ENCODE data around the gene TBCE. TPM values are rescaled to one million over a fixed set of nuclear protein-coding genes. Genes with fewer than 3 reads are reported as not detected.
"Not testable (repeated sequence)": the region's sequence is repeated elsewhere in the genome, so short reads cannot be mapped to it uniquely, and the experiment has no call there.

TBCE gene
- polyA plus RNA-seq, 3 donors, result 15.4 to 19.4 (median 17.6) TPM

DNA sequence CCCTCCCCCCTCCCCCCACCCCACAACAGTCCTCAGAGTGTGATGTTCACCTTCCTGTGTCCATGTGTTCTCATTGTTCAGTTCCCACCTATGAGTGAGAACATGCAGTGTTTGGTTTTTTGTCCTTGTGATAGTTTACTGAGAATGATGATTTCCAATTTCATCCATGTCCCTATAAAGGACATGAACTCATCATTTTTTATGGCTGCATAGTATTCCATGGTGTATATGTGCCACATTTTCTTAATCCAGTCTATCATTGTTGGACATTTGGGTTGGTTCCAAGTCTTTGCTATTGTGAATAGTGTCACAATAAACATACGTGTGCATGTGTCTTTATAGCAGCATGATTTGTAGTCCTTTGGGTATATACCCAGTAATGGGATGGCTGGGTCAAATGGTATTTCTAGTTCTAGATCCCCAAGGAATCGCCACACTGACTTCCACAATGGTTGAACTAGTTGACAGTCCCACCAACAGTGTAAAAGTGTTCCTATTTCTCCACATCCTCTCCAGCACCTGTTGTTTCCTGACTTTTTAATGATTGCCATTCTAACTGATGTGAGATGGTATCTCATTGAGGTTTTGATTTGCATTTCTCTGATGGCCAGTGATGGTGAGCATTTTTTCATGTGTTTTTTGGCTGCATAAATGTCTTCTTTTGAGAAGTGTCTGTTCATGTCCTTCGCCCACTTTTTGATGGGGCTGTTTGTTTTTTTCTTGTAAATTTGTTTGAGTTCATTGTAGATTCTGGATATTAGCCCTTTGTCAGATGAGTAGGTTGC lies 14.9 kb downstream of the TBCE start:
- H3K27me3 ChIP-seq (ENCODE audit: control insufficient read depth in 2 of 2, insufficient read depth in 2 of 2, low read length in 2 of 2); H3K4me3 ChIP-seq (replicated peaks in 1 of 3; ENCODE audit: low read depth in 2 of 3, low read length in 3 of 3); H3K4me1 ChIP-seq (ENCODE audit: control insufficient read depth in 1 of 2, insufficient read depth in 2 of 2, low read length in 2 of 2); DNase-seq; H3K27ac ChIP-seq (ENCODE audit: low read depth in 1 of 2, low read length in 2 of 2); H3K79me2 ChIP-seq (ENCODE audit: insufficient read depth, low read length); H3K4me3 Mint-ChIP-seq; intact Hi-C loops (cut with micrococcal nuclease); H2AFZ ChIP-seq (ENCODE audit: insufficient read depth, low read depth, low read length, poor library complexity, severe bottlenecking); H3K4me2 ChIP-seq (replicated peaks; ENCODE audit: extremely low read depth, low read length, poor library complexity, severe bottlenecking); H3K27me3 Mint-ChIP-seq (ENCODE audit: low read depth in 3 of 3); H3K4me1 Mint-ChIP-seq; H3K27ac Mint-ChIP-seq; H3K9me3 ChIP-seq (replicated peaks in 1 of 2; ENCODE audit: control insufficient read depth in 1 of 2, insufficient read depth in 1 of 2, low read length in 2 of 2); H3K9ac ChIP-seq (ENCODE audit: insufficient read depth, low read length, poor library complexity, severe bottlenecking): not testable (repeated sequence)
- H3K9me3 Mint-ChIP-seq, result peaks cover 3 to 12% (median 8%) of the 10 kb centered on the region in 7 donors
- WGBS (ENCODE audit: insufficient coverage), result no CpG with 5 or more reads among the region's 3 CpGs
- H3K36me3 Mint-ChIP-seq, result peaks cover 30 to 52% of the 10 kb centered on the region in 2 donors
- Histone ChIP-seq H3K36me3 (replicated peaks in 1 of 2; ENCODE audit: control insufficient read depth in 1 of 2, insufficient read depth in 2 of 2, low read length in 2 of 2) (peaks cover 11 to 28% of the 10 kb centered on the region in 2 donors), H4K20me1 (ENCODE audit: insufficient read depth, low read length) (peaks cover 14% of the 10 kb centered on the region)

DNA sequence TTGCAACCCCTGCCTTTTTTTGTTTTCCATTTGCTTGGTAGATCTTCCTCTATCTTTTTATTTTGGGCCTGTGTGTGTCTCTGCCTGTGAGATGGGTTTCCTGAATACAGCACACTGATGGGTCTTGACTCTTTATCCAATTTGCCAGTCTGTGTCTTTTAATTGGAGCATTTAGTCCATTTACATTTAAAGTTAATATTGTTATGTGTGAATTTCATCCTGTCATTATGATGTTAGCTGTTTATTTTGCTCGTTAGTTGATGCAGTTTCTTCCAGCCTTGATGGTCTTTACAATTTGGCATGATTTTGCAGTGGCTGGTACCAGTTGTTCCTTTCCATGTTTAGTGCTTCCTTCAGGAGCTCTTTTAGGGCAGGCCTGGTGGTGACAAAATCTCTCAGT lies 18.4 kb downstream of the TBCE start:
- H3K4me2 ChIP-seq (replicated peaks; ENCODE audit: extremely low read depth, low read length, poor library complexity, severe bottlenecking); H3K27ac ChIP-seq (ENCODE audit: low read depth in 1 of 2, low read length in 2 of 2); H3K4me3 ChIP-seq (replicated peaks in 1 of 3; ENCODE audit: low read depth in 2 of 3, low read length in 3 of 3); H3K27me3 ChIP-seq (ENCODE audit: control insufficient read depth in 2 of 2, insufficient read depth in 2 of 2, low read length in 2 of 2); DNase-seq; H3K4me3 Mint-ChIP-seq; H3K27me3 Mint-ChIP-seq (ENCODE audit: low read depth in 3 of 3); intact Hi-C loops (cut with micrococcal nuclease); H3K4me1 ChIP-seq (ENCODE audit: control insufficient read depth in 1 of 2, insufficient read depth in 2 of 2, low read length in 2 of 2); H2AFZ ChIP-seq (ENCODE audit: insufficient read depth, low read depth, low read length, poor library complexity, severe bottlenecking); H3K4me1 Mint-ChIP-seq; H4K20me1 ChIP-seq (ENCODE audit: insufficient read depth, low read length); H3K9me3 ChIP-seq (replicated peaks in 1 of 2; ENCODE audit: control insufficient read depth in 1 of 2, insufficient read depth in 1 of 2, low read length in 2 of 2); H3K27ac Mint-ChIP-seq; H3K9ac ChIP-seq (ENCODE audit: insufficient read depth, low read length, poor library complexity, severe bottlenecking): not testable (repeated sequence)
- Histone ChIP-seq H3K79me2 (ENCODE audit: insufficient read depth, low read length) (peaks cover 12% of the 10 kb centered on the region), H3K36me3 (replicated peaks in 1 of 2; ENCODE audit: control insufficient read depth in 1 of 2, insufficient read depth in 2 of 2, low read length in 2 of 2) (peaks cover 4 to 13% of the 10 kb centered on the region in 2 donors)
- Mint-ChIP-seq H3K36me3 (peaks cover 23 to 42% of the 10 kb centered on the region in 2 donors), H3K9me3 (peaks cover 8 to 16% (median 14%) of the 10 kb centered on the region in 7 donors)
- WGBS (ENCODE audit: insufficient coverage), result no CpG with 5 or more reads among the region's 1 CpG

DNA sequence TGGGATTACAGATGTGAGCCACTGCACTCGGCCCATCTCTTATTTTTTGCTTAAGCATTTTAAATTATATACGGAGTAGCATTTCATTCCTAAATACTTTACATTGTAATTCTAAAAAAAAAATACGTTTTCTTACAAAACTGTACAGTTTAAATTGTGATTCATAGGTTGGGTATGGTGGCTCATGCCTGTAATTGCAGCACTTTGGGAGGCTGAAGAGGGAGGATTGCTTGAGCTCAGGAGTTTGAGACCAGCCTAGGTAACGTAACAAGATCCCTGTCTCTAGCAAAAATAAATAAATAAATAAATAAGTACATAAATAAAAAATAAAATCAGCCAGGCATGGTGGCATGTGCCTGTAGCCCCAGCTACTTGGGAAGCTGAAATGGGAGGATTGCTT lies 24.6 kb downstream of the TBCE start:
- no peak overlapping the region for H3K4me2 ChIP-seq (replicated peaks; ENCODE audit: extremely low read depth, low read length, poor library complexity, severe bottlenecking)
- TF ChIP-seq, protein P1, sequence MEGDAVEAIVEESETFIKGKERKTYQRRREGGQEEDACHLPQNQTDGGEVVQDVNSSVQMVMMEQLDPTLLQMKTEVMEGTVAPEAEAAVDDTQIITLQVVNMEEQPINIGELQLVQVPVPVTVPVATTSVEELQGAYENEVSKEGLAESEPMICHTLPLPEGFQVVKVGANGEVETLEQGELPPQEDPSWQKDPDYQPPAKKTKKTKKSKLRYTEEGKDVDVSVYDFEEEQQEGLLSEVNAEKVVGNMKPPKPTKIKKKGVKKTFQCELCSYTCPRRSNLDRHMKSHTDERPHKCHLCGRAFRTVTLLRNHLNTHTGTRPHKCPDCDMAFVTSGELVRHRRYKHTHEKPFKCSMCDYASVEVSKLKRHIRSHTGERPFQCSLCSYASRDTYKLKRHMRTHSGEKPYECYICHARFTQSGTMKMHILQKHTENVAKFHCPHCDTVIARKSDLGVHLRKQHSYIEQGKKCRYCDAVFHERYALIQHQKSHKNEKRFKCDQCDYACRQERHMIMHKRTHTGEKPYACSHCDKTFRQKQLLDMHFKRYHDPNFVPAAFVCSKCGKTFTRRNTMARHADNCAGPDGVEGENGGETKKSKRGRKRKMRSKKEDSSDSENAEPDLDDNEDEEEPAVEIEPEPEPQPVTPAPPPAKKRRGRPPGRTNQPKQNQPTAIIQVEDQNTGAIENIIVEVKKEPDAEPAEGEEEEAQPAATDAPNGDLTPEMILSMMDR (IDR thresholded peaks at IDR 0.05), result no peak
- intact Hi-C loops (cut with micrococcal nuclease), result no loop called here
- Mint-ChIP-seq H3K36me3 (peaks cover 4 to 19% of the 10 kb centered on the region in 2 donors), H3K9me3 (peaks cover 4 to 15% (median 7%) of the 10 kb centered on the region in 7 donors), H3K4me3 (no peak overlapping the region), H3K27me3 (ENCODE audit: low read depth in 3 of 3) (no peaks in the 10 kb centered on the region), H3K4me1 (peaks cover 3% of the 10 kb centered on the region), H3K27ac (peak overlapping the region in 1 of 7 donors; percentile 57)
- peaks cover 5% of the 10 kb centered on the region for H4K20me1 ChIP-seq (ENCODE audit: insufficient read depth, low read length)
- H2AFZ ChIP-seq (ENCODE audit: insufficient read depth, low read depth, low read length, poor library complexity, severe bottlenecking), result no peak overlapping the region
- no peak overlapping the region for H3K9ac ChIP-seq (ENCODE audit: insufficient read depth, low read length, poor library complexity, severe bottlenecking)
- peaks cover 0 to 4% of the 10 kb centered on the region in 2 donors for H3K36me3 ChIP-seq (replicated peaks in 1 of 2; ENCODE audit: control insufficient read depth in 1 of 2, insufficient read depth in 2 of 2, low read length in 2 of 2)
- no peaks in the 10 kb centered on the region for H3K27me3 ChIP-seq (ENCODE audit: control insufficient read depth in 2 of 2, insufficient read depth in 2 of 2, low read length in 2 of 2)
- peaks cover 30% of the 10 kb centered on the region for H3K79me2 ChIP-seq (ENCODE audit: insufficient read depth, low read length)
- peaks cover 0 to 7% of the 10 kb centered on the region in 2 donors for H3K9me3 ChIP-seq (replicated peaks in 1 of 2; ENCODE audit: control insufficient read depth in 1 of 2, insufficient read depth in 1 of 2, low read length in 2 of 2)
- WGBS (ENCODE audit: insufficient coverage), result no CpG with 5 or more reads among the region's 4 CpGs
- H3K4me1 ChIP-seq (ENCODE audit: control insufficient read depth in 1 of 2, insufficient read depth in 2 of 2, low read length in 2 of 2), result no peaks in the 10 kb centered on the region
- no peak for DNase-seq
- no peak overlapping the region for H3K4me3 ChIP-seq (replicated peaks in 1 of 3; ENCODE audit: low read depth in 2 of 3, low read length in 3 of 3)
- no peak overlapping the region for H3K27ac ChIP-seq (ENCODE audit: low read depth in 1 of 2, low read length in 2 of 2)

Measured in CD14-positive monocyte (primary cell).